Measurements from ENCODE around the gene LDLRAD3. TPM values are rescaled to one million over a fixed set of nuclear protein-coding genes. Genes with fewer than 3 reads are reported as not detected.
"Not testable (repeated sequence)": the region's sequence is repeated elsewhere in the genome, so short reads cannot be mapped to it uniquely, and the experiment has no call there.

Gene LDLRAD3
- total RNA-seq, 1 donor from 2014 or later = 10.2 TPM

DNA sequence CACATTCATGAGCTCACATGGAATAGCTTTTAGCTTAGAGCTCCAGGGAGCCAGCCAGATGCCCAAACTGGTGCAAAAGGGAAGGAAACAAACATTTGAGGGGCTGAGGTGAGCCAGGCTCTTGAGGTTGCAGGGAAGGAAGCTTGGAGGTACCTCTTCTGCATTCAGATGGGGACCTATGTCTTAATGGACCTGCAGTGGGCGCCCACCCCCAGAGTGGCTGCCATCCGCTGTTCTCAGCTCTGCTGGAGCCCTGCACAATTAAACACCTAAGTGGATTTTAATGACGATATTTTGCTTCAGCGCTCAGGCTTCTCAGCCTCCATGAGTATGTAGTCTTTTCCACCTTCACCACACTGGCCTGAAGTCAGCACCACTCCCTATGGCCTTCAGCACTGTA, 100.8 kb downstream of the LDLRAD3 start:
- TF ChIP-seq, protein P1, sequence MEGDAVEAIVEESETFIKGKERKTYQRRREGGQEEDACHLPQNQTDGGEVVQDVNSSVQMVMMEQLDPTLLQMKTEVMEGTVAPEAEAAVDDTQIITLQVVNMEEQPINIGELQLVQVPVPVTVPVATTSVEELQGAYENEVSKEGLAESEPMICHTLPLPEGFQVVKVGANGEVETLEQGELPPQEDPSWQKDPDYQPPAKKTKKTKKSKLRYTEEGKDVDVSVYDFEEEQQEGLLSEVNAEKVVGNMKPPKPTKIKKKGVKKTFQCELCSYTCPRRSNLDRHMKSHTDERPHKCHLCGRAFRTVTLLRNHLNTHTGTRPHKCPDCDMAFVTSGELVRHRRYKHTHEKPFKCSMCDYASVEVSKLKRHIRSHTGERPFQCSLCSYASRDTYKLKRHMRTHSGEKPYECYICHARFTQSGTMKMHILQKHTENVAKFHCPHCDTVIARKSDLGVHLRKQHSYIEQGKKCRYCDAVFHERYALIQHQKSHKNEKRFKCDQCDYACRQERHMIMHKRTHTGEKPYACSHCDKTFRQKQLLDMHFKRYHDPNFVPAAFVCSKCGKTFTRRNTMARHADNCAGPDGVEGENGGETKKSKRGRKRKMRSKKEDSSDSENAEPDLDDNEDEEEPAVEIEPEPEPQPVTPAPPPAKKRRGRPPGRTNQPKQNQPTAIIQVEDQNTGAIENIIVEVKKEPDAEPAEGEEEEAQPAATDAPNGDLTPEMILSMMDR (IDR thresholded peaks at IDR 0.05; ENCODE audit: insufficient read depth, low read length, poor library complexity, severe bottlenecking) = no peak
- H3K36me3 ChIP-seq (ENCODE audit: control insufficient read depth, insufficient read depth, low read length) = no peaks in the 10 kb centered on the region
- no peak overlapping the region for H3K4me3 ChIP-seq (ENCODE audit: low read depth, low read length)
- H3K27me3 ChIP-seq (ENCODE audit: control insufficient read depth, insufficient read depth, low read length) = no peaks in the 10 kb centered on the region
- DNase-seq (ENCODE audit: low read depth) = no peak

DNA sequence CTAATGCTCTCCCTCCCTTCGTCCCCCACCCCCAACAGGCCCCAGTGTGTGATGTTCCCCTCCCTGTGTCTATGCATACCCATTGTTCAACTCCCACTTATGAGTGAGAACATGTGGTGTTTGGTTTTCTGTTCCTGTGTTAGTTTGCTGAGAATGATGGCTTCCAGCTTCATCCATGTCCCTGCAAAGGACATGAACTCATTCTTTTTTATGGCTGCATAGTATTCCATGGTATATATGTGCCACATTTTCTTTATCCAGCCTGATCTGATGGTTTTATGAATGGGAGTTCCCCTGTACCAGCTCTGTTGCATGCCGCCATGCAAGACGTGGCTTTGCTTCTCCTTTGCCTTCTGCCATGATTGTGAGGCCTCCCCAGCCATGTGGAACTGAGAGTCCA, 102.1 kb downstream of the LDLRAD3 start:
- DNase-seq (ENCODE audit: low read depth); H3K4me3 ChIP-seq (ENCODE audit: low read depth, low read length); H3K36me3 ChIP-seq (ENCODE audit: control insufficient read depth, insufficient read depth, low read length); H3K27me3 ChIP-seq (ENCODE audit: control insufficient read depth, insufficient read depth, low read length): not testable (repeated sequence)

DNA sequence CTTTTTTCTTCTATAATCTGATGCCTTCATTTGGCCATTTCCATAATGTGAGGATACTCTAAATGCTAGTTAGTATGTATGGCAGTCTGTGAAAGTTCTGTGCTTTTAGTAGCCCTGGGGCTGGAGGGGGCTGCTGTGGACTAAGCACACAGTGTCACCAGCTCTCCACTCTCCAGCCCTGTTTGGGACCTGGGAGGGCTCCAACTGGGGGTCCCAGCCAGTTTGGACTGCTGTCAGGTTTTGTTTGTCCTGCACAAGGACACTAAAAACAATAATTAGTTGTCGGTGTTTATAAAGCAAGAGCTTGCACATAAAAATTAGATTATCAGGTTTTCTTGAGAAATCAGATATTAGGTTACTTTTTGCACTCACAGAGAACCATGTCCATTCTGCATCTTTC, 103.1 kb downstream of the LDLRAD3 start:
- H3K4me3 ChIP-seq (ENCODE audit: low read depth, low read length) = no peak overlapping the region
- H3K27me3 ChIP-seq (ENCODE audit: control insufficient read depth, insufficient read depth, low read length) = no peaks in the 10 kb centered on the region
- no peak for DNase-seq (ENCODE audit: low read depth)
- no peaks in the 10 kb centered on the region for H3K36me3 ChIP-seq (ENCODE audit: control insufficient read depth, insufficient read depth, low read length)
- TF ChIP-seq, protein P1 (IDR thresholded peaks at IDR 0.05; ENCODE audit: insufficient read depth, low read length, poor library complexity, severe bottlenecking) = no peak

DNA sequence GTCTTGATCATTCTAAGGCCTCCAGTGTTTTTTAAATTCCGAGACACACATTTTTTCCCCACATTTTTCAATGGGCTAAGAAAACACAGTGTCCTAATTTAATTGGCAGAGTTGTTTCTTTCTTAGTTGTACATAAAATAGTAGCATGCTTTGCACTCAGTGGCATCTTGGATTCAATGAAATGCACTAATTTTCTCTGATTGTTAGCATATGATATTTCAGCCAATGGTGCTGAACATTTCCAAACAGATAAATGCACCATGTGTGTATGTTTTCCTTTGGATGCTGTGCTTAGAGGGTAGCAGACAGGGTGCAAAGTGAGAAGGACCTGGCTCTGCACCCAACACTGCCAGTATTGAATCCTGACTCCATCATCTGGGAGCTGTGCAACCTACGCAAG, 103.5 kb downstream of the LDLRAD3 start:
- no peak for DNase-seq (ENCODE audit: low read depth)
- Histone ChIP-seq H3K27me3 (ENCODE audit: control insufficient read depth, insufficient read depth, low read length) (no peaks in the 10 kb centered on the region), H3K4me3 (ENCODE audit: low read depth, low read length) (no peak overlapping the region), H3K36me3 (ENCODE audit: control insufficient read depth, insufficient read depth, low read length) (no peaks in the 10 kb centered on the region)
- TF ChIP-seq, protein P1 (IDR thresholded peaks at IDR 0.05; ENCODE audit: insufficient read depth, low read length, poor library complexity, severe bottlenecking) = no peak

DNA sequence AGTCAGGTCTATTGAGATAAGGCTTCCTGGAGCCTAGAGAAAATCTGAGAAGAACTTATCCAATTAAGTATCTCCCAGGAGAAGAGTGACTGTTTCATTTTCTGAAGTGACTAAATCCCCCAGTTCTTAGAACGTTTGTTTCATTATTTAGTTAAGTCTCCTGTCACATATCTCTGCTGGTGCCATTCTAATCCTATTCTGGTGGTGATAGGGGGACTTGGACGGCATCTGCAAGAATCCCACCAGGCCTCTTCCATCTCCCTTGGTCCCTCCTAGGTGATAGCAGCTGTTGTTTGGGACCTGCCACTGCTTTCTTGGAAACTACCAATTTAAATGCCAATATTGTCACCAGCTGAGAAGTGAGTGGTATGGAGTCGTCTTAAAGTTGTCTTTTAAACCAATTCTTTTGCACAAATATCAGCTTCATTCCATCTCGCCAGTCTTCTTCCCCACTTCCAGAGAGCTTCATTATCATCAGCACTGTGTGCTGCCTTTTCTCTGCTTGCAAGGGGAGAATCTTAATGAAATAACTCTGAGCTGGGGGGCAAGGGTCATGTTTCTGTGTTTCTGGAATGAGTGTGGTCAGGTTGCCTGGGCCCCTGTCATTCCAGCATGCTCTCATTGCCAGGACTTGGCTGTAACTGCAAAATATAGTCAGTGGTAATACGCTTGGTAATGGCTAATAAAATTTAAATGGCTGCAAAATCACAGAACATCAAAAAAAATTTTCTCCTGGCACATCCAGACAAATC, 104.8 kb downstream of the LDLRAD3 start:
- DNase-seq (ENCODE audit: low read depth) = no peak
- Histone ChIP-seq H3K27me3 (ENCODE audit: control insufficient read depth, insufficient read depth, low read length) (no peaks in the 10 kb centered on the region), H3K4me3 (ENCODE audit: low read depth, low read length) (no peak overlapping the region), H3K36me3 (ENCODE audit: control insufficient read depth, insufficient read depth, low read length) (no peaks in the 10 kb centered on the region)
- TF ChIP-seq, protein P1 (IDR thresholded peaks at IDR 0.05; ENCODE audit: insufficient read depth, low read length, poor library complexity, severe bottlenecking) = no peak

DNA sequence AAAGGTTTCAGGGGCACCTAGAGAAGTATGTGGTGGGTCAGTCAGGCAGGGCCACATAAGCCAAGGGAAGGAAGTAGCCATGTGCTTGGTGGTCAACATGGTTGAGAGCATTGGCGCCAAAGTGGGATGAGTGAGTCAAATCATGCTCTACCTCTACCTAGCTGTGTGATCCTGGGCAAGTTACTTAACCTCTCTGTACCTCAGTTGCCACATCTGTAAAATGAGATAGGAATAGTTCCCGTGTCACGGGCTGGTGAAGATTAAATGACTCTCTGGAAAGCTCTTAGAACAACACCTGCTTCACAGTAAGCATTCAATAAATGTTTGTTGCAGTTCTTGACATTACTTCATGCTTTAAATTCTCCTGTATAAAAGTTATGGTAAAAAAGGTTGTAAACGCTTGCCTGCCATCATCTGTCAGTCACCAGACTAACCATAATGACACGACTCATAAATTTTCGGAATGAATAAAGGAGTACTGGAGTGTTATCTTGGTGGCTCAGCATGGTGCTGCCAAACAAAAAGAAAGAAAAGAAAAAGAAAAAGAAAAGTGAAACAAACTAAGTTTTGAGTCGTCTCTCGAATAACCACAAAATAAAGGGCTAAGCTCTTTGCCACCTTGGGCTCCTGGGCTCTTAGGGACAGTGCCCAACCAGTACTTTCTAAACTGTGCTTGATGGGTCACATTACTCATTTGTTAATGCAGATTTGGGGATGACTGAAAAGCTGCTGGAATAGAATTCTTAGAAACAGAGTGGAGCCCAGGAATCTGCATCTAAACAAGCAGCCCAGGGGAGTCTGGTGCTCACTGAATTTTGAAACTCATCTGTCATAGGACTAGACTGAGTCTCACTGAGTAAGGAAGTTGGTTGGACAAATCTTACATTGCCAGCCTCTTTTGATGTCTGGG, 107.6 kb downstream of the LDLRAD3 start:
- Histone ChIP-seq H3K27me3 (ENCODE audit: control insufficient read depth, insufficient read depth, low read length) (no peaks in the 10 kb centered on the region), H3K4me3 (ENCODE audit: low read depth, low read length) (no peak overlapping the region), H3K36me3 (ENCODE audit: control insufficient read depth, insufficient read depth, low read length) (no peaks in the 10 kb centered on the region)
- DNase-seq (ENCODE audit: low read depth) = no peak
- TF ChIP-seq, protein P1 (IDR thresholded peaks at IDR 0.05; ENCODE audit: insufficient read depth, low read length, poor library complexity, severe bottlenecking) = no peak

Measured in kidney epithelial cell (primary cell).